WERI-Rb-1 (cell line): ENCODE data around the gene ARID3A.

Experiments
- DNase-seq: peaks from one replicate; pipeline ENCODE4 v3.0.0-alpha.2; 2020
- H3K27ac ChIP-seq: fragments of 250-450 bp; sonication (Bioruptor Pico); 2 replicates; pipeline ENCODE4 v1.5.1; 2020; ENCODE audit warnings: mild to moderate bottlenecking, moderate library complexity
- H3K27me3 ChIP-seq: fragments of 250-450 bp; sonication (Bioruptor Pico); 2 replicates; pipeline ENCODE4 v1.5.1; 2021; ENCODE audit warnings: mild to moderate bottlenecking, low read depth, moderate library complexity; ENCODE audit not compliant: insufficient read depth, severe bottlenecking
- H3K36me3 ChIP-seq: fragments of 250-450 bp; sonication (Bioruptor Pico); 2 replicates; pipeline ENCODE4 v1.5.1; 2020; ENCODE audit warnings: mild to moderate bottlenecking, moderate library complexity
- H3K4me3 ChIP-seq: 2 replicates; pipeline ENCODE4 v1.5.1; 2011; ENCODE audit warnings: low read depth, mild to moderate bottlenecking, control low read depth, low read length
- H3K9me3 ChIP-seq: fragments of 250-450 bp; sonication (Bioruptor Pico); 2 replicates; pipeline ENCODE4 v1.5.1; 2021; ENCODE audit warnings: mild to moderate bottlenecking, moderate library complexity; ENCODE audit not compliant: severe bottlenecking
- TF ChIP-seq, protein P1 (sequence below): IDR thresholded peaks from 2 replicates; pipeline ENCODE4 v1.5.1; 2011; ENCODE audit warnings: low read depth, mild to moderate bottlenecking, control low read depth, inconsistent platforms, low read length

ARID3A gene

DNA sequence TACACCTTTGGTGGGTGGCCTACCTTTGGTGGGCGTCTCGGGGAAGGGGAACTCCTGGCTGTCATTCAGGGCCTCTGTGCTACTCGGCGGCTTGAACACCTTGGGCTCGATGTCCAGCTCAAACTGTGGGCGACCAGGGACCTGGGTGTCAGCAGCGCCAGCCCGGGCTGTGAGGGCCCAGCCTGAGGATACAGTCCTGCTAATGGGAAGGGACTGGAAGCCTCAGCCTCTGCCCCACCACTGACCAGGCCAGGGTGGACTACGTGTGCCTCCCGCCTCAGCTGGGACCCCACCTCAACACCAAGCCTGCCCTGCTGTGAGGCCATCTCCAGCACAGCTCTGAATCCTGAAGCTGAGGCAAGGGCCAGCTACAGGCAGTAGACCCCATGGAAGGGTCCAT, 87.4 kb downstream of the ARID3A start:
- Histone ChIP-seq H3K27me3 (no peaks in the 10 kb centered on the region), H3K27ac (no peak overlapping the region), H3K36me3 (peaks cover 50% of the 10 kb centered on the region), H3K9me3 (peaks cover 2% of the 10 kb centered on the region), H3K4me3 (no peak overlapping the region)
- TF ChIP-seq, protein P1, sequence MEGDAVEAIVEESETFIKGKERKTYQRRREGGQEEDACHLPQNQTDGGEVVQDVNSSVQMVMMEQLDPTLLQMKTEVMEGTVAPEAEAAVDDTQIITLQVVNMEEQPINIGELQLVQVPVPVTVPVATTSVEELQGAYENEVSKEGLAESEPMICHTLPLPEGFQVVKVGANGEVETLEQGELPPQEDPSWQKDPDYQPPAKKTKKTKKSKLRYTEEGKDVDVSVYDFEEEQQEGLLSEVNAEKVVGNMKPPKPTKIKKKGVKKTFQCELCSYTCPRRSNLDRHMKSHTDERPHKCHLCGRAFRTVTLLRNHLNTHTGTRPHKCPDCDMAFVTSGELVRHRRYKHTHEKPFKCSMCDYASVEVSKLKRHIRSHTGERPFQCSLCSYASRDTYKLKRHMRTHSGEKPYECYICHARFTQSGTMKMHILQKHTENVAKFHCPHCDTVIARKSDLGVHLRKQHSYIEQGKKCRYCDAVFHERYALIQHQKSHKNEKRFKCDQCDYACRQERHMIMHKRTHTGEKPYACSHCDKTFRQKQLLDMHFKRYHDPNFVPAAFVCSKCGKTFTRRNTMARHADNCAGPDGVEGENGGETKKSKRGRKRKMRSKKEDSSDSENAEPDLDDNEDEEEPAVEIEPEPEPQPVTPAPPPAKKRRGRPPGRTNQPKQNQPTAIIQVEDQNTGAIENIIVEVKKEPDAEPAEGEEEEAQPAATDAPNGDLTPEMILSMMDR, result no peak
- no peak for DNase-seq

DNA sequence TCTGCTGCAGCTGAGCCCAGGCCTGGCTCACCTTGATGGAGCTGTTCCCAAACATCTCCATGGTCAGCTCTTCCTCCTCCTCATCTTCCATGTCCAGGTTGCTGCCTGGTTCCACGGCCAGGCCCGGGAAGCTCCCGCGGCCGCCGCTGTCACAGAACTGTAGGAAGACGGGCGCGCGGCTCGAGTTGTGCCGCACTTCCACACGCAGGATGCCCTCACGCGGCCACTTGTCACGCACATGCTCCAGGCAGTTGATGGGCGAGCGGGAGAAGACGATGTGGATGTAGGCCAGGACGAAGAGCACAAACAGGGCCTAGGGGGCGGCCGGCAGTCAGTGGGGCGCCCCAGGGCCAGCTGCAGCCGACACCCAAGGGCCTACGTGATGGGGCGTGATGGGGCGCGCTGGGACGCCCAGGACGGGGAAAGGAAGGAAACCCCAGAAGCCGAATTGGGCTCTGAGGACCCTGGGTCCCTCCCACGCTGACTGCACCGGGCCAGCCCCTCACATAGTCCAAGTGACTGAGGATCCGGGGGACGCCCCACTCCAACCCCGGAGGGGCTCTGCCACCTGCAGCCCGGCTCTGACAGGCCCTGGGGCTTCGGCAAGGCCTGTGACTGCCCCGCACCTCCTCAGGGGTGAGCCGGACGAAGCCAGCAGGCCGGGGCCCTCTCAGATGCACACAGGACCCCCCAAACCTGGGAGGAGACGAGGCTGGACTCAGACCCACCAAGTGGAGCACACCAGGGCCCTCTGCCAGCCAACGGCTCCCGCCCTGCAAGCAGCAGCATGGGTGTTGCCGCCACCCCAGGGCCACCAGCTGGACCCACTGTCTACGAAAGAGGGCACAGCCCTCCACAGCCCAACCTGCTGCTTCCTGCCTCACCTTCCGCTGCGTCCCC, 88.6 kb downstream of the ARID3A start:
- no peak overlapping the region for H3K27ac ChIP-seq
- TF ChIP-seq, protein P1, result no peak
- H3K4me3 ChIP-seq, result no peak overlapping the region
- peaks cover 56% of the 10 kb centered on the region for H3K36me3 ChIP-seq
- no peak for DNase-seq
- H3K9me3 ChIP-seq, result no peaks in the 10 kb centered on the region
- H3K27me3 ChIP-seq, result no peaks in the 10 kb centered on the region

DNA sequence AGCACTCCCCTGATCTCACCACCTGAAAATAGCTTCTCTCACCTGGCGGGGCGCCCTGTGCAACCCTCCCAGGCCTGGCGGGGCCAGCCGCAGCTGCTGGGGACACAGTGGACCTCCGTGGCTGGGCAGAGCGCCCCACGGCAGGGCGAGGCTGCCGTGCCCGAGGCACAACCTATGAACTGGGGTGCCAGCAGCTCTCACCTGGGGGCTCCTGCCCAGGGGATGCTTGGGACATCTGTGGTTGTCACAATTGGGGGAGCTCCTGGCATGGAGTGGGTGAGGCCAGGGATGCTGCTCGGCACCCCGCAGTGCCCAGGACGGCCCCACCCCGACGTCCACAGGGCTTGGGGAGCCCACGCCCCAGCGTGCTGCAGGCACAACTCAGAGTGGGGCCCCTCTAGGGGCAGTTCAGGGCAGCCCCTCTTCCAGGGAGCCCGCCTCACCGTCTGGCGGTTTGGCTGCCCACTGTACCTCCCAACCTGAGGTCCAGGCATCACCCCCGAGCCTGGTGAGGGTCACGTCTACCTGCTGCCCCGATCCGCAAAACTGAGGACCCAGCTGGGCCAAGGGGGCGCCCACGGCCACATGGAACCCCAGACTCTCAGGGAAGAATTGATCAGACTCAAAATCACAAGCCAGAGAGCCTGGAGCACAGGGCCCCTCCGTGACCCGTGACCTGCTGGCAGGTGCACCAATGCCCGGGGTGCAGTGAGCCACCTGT, 89.4 kb downstream of the ARID3A start:
- TF ChIP-seq, protein P1, result no peak
- Histone ChIP-seq H3K36me3 (peaks cover 55% of the 10 kb centered on the region), H3K27me3 (no peaks in the 10 kb centered on the region), H3K4me3 (no peak overlapping the region), H3K27ac (no peak overlapping the region), H3K9me3 (no peaks in the 10 kb centered on the region)
- no peak for DNase-seq

DNA sequence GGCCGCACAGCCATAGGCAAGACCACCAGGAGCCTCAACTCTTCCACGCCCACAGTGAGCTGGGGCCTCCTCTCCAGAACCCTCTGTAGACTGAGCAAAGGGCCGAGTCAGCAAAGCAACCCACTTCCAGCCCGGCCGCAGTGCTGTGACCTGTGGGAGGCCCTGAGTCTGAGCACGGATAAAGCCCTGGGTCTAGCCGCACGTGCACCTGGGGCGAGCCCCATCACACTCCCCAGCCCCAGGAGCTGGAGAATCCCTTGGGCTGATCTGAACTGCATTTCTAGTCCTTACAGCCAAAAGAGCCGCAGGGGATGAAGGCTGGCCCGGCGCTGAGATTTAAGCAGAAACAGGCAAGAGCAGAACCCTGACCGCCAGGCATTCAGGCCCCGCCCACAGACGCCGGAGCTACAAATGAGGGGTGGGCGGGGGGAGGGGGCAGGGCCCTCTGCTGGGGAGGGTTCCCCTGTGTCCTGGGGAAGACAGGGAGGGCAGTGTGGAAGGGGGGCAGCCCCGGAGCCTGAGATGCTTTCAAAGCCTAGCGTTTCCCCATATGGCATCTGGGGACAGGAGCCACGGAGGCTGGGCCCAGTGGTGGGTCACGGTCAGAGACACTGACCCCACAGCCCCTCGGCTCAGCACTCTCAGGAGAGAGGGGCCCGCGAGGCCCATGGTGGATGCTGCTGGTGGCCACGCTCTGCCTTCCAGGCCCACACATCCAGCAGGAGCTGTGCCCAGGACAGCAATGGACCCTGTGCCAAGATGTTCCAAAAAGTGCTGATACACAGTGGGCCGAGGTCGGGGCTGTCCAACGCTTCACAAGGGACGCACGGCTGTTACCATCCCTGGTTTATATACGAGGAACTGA, 90.2 kb downstream of the ARID3A start:
- Histone ChIP-seq H3K27me3 (no peaks in the 10 kb centered on the region), H3K9me3 (no peaks in the 10 kb centered on the region), H3K4me3 (no peak overlapping the region), H3K27ac (no peak overlapping the region), H3K36me3 (peaks cover 48% of the 10 kb centered on the region)
- TF ChIP-seq, protein P1, result no peak
- DNase-seq, result no peak

DNA sequence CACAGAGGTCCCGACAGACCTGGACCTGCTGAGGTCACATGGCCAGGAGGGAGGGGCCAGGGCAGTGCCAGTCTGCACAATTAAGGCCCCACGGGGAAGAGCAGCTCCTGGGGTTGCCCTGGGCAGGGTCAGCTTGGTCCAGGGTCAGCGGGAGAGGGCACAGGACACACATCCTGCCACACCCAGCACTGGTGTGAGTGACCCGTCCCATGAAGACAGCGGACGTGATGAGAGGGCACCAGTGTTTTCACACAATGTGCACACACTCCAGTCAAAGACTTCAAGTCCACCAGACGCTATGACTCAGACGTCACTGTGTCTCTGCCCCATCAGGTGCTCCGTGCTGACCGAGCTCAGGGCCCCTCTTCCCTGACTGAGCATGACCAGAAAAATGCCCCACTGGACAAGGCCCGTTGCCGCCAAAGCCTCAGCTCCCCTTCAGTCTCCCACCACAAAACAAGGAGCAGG, 90.8 kb downstream of the ARID3A start:
- Histone ChIP-seq H3K27ac (no peak overlapping the region), H3K27me3 (no peaks in the 10 kb centered on the region), H3K9me3 (no peaks in the 10 kb centered on the region), H3K36me3 (peaks cover 46% of the 10 kb centered on the region), H3K4me3 (no peak overlapping the region)
- no peak for DNase-seq
- TF ChIP-seq, protein P1, result no peak
